GM21515 (cell line): ENCODE measurements around the gene ECI1.
"Not testable (repeated sequence)": the region's sequence is repeated elsewhere in the genome, so short reads cannot be mapped to it uniquely, and the experiment has no call there.

ENCODE experiments used
- ATAC-seq: cut with Tn5 transposase; IDR thresholded peaks from one replicate; pipeline ENCODE4 v1.9.1; 2021; ENCODE audit not compliant: unreplicated experiment

ECI1 gene

DNA sequence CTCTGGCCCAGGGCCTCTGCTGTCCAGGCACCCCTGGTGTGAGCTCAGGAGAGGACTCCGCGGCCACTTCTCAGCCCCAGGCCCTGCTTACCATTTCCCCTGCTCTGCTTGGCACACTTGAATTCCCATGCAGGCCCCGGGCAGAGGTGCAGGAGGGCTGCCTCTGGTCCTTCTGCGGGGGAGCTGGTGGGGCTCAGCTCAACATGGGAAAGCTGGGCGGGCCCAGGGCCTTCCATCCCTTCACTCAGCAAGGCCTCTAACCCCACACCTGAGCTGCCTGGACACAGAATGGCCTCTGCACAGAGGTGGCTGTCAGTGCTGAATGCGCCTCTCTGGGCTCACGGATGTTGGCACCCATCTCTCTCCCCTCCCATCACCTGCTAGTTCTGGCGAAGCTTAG, 29.1 kb upstream of the ECI1 start:
- ATAC-seq: no peak

DNA sequence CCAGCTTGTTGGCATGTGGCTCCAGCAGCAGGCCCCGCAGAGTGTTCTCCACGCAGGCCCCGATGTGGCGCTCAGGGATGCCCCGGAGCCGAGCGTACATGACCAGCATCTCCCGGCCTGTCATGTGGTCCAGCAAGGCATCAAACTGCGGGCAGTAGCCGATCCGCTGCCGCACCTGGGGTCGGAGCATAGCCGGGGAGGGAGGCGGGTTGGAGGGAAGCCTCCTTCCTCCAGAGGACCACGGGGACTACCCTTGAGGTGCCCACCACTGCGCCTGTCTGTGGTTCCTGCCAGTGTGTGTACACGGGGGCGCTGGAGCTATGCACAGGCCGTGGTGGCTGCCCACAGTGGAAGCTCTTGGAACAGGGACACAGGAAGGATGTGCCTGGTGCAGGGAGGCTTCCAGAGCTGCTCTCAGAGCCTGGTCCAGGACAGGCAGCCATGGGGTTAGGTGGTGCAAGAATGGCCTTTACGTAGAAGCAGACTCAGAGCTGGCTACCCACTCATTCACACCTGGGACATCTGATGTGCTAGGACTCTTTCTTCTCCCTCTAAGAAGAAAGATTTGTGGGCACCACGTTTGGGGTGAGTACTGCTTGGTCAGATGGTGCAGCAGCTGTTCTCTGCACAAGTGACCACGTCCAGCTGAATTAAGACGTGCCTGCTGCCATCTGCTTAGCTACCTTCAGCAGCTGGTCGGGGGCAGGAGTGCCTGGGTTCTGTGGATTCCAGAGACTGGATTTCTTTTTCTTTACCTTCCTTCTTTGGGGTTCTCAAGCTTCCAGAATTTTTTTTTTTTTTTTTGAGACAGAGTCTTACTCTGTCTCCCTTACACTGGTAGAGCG, 27.8 kb upstream of the ECI1 start:
- ATAC-seq: no peak

DNA sequence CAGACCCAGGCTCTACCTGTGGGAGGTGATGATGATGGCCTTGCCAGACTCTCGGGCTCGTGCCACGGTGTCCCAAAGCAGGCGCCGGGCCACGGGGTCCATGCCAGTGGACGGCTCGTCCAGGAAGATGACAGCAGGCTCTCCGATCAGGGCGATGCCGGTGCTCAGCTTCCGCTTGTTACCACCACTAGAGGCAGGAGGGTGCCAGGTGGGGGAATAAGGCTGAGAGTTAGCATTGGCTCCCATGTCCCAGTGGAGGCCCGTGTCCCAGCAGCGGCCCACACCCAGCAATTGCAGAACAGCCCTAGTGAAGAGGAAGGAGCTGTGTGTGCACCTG, 26.9 kb upstream of the ECI1 start:
- no peak for ATAC-seq

DNA sequence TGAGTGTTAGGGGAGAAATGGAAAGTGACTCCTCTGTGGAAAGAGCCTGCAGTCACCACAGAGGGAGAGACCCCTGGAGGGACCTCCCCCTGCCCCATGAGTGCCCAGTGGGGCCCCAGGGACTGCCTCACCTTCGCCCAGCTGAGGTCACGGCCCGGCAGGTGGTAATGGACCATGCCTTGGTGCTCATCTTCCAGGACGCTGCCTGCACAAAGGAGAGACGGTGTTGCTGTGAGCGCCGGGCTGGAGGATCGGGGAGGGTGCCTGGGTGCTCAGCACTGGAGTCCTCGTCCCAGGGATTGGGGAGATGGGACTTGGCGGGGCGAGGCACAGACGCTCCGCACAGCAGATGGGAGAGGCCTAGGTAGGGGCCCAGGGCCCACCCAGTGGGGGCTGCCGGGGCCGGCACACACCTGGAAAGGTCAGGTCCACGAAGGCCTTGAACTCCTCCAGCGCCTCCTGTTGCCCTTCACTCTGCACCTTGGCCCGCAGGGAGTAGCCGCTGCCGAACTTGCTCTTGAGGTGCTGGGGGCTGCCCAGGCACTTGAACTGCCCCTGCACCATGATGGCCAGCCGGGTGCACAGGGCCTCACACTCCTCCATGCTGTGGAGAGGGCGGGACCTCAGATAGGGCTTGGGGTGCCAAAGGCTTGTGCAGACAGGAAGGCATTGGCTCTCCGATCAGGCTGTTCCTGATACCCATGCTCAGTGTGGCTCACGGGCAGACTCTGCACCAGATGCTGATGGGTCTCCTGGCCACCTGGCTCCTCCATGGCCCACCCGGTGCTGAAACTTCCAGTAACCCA, 26.3 kb upstream of the ECI1 start:
- ATAC-seq: no peak

DNA sequence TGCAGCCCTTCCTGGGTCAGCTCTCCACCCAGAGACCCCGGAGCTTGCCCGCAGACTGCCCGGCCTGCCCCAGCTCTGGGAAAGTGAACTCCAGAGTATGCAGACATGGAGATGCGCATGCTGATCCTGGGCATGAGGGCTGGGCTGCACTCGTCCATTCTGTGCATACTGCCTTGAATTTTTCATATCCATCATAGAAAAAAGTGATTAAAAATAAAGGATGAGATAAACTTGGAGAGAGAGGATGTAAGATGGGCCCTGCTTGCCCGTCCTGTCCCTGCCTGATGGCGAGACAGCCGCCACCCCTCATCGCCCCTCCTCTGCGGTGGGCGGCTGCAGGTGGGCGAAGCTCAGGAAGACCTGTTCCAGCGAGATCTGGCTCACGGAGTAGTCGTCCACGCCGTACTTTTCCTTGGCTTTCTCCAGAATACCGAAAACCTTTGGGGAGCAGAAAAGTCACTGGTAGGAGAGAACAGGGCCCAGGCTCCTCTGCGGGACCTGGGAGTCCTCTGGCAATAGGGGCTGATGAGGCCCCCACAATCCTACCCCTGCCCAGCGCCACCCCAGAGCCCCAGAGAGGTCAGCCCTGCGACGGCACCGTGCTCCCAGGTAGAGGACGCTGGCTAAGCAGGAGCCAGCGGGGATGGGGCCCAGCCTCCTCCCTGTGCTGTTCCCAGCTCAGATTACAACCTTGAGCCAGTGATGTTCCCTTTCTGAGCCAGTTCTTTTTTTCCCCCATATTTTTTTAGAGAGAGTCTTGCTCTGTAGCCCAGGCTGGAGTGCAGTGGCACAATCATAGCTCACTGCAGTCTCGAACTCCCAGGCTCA, 25.2 kb upstream of the ECI1 start:
- no peak for ATAC-seq

DNA sequence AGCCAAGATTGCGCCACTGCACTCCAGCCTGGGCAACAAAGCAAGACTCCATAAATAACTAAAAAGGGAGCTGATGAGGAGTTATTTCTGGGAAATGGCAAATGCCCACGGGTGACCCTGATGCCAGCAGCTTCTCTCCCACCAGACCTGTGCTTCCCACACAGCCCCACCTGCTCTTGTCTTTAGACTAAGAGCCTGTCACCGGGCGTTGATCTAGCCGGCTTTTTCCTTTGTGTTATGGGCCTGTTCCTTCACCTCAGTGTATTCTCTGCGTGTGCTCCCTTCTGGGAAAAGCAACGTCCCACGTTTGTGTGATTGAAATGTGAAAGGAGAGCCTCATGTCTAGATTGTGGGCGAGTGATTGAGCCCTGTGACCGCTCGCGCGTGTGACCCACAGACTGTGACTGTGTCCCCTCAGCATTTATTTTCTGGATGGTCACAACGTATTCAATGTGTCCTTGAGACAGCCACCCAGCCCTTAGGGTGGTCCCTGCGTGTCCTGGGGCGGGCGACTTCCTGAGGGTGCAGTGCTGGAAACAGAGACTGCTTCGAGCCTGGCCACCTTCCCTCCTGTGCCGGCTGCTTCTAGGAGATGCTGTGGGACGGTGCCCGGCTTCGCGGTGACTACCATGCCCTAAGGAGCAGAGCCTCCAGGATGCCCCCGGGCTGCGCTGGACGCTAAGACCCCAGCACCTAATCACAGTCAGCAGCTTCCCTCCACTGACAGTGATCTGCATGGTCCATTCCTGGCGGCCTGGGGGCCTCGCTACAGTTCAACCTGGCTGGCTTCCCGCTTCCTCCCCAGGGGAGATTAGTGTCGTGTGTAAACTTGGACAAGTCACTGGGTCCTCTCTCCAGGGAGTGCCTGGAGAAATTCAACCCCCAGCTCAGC, 24.3 kb upstream of the ECI1 start:
- ATAC-seq: no peak

DNA sequence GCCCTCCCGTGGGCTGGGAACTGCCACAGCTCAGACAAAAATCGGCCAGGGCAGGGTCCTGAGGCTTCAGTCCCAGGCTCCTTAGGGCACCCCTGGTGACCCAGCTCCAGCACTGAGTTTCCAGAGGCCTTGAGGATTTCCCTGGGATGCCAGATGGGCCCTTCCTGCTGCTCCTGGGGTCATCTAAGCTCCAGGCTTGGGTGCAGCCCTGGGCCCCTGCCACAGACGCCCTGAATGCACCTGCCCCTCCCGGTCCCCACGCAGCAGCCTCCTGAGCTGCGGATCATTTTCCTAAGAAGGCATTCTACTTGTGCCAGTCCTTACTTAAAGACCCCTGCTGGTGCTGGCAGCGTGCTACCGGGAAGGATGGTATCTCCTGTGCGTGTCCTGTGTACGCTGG, 22.5 kb upstream of the ECI1 start:
- ATAC-seq: no peak

DNA sequence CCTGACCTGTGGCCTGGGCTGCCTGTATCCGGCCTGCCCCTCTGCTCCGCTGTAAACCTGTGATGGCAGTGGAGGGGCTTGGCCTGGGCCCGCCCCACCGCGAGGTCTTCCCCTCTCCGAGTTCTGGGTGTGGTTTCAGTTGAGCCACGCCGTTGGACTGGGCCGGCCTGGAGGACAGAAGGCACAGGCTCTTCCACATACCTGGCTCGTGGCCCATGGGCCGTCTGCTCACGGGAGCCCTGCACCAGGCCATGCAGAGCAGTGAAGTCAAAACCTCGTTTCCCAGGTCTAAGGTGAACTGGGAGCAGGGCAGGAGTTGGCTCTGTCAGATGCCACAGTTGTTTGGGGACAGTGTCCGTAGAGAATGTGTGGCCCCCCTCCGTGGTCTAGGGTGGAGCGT, 22.1 kb upstream of the ECI1 start:
- no peak for ATAC-seq

DNA sequence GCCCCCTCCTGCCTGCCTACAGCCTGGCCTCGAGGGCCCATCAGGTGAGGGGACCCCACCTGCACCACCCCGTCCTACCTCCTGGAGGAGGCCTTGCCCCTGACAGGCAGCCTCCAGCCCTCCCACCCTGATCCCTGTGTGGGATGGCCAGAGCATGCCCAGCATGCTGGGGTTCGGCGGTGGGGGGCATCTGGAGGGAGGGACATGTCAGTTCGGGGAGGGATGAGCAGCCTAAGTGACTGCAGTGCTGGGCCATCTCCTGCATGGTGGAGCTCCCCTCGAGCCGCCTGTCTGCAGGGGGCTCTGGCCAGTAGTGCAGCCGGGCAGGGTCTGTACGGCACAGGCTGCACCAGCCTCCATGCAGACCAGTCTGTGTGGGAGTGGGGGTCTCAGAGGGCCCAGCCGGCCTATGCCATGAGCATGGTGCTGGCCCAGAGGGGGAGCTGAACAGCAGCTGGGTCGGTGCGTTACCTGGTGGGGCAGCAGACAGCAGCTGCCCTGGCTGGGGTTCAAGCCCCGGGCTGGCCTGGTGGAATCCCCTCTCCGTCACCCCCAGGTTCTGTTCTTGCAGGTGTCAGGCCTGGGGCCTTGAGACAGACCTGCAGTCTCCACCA, 20.6 kb upstream of the ECI1 start:
- ATAC-seq: no peak

DNA sequence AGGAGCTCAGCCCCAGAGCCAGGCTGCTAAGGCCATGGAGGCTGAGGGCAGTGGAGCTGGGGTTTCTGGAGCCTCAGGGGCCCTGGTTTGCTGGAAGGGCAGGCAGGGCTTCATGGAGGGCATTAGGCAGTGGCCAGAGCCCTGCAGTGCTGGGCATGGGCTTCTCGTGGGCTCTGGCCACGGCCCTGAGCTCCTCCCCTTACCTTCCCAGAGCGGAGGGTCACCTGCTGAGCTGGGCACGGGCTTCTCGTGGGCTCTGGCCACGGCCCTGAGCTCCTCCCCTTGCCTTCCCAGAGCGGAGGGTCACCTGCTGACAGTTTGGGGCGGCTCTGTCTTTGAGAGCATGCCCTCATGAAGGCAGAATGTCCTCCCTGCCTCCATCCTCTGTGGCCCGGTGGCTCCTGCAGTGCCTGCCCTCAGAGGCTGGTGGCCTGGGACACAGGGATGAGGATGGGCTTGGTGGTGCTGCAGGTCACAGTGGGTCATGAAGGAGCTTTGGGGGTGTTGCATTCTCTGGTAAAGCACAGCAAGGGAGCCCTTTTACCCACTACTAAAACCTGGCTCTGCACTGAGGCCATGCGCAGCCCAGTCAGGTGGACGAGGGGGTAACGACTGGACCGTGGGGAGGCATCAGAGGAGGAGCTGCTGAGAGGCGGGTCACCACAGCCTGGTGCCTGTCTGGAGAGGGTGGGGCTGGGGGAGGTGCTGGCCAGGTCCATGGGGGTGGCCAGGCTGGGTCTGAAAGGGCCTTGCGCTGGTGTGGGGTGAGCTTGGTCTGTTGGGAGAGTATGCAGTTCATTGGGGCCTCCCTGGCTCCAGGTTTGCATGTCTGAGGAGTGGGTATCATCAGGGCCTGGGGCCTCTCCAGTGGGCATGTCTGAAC, 19.4 kb upstream of the ECI1 start:
- ATAC-seq: no peak

DNA sequence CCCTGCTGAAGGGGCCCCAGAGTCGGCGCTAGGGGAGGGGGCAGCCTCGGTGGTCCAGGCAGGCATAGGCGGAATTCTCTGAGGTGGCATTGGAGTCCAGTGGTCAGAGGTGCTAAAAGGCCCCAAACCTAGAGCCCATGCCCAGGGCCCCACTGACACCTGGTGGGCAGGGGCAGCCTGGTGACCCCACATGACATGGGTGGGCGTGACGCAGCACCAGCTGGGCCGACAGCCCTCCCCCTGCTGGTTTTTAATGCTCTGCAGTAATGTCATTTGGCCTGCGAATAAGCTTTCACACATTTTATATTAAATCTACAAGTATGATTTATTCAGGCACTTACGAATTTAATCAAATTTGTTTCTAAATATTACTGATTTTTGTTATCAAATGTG, 18.7 kb upstream of the ECI1 start:
- no peak for ATAC-seq

DNA sequence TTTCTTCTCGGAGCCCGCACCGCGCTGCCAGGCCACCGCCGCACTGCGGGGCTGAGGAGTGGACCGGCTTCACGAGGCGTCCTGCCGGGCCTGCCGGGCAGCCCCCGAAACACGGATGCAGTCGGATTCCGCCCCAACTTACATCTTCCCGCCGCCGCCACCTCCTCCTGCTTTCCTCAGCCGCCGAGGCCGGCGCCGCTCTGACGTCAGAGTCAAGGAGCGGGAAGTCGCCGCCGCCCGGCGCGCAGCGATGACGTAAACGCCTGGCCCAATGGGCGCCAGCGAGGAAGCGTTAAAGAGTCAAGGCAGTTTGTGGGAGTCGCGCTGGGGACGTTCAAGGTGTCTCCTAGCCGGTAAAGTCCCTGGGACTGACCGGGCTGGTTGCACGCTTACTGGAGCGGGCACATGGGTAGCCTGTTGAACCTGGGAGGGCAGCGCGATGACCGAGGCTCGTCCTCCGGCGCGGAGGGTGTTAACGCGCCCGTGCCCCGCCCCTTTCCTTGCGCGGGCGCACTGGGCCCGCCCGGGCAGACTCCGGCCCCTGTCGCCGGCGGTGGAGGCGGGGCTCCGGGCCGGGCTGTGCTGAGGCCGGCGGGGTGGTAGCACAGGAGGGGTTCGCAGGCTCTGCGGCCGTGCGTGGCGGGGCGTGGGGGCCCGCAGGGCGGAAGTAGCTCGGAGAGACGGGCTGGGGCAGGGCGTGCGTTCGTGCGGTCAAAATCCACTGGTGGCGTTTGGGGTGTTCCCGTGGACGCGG, 16.7 kb upstream of the ECI1 start, which contains the start of gene RNPS1:
Gene RNPS1 (minus strand): TSS at position 214 of the 754 bp plus-strand sequence. CDS start 3,483 bp downstream, outside the sequence.
- peak; percentile 72 for ATAC-seq

DNA sequence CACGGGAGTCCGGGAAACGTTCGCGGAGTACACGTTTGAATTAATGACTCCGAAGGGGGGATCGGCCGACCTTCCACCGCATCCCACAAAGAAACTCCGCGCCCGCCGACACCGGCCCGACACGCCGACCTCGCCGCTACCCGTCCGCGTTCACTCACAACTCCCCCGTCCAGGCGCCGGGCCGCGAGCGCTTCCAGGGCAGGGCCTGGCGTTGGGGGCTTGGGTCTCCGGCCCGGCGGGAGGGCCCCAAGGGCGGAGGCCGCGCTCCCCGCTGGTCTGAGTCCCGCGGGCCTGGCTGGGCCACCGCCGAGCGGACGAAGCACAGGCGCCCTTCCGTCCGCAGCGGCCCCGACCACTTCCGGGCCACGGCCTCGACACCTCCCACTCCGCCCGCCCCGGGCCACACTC, 16.1 kb upstream of the ECI1 start:
- peak; percentile 49 for ATAC-seq

DNA sequence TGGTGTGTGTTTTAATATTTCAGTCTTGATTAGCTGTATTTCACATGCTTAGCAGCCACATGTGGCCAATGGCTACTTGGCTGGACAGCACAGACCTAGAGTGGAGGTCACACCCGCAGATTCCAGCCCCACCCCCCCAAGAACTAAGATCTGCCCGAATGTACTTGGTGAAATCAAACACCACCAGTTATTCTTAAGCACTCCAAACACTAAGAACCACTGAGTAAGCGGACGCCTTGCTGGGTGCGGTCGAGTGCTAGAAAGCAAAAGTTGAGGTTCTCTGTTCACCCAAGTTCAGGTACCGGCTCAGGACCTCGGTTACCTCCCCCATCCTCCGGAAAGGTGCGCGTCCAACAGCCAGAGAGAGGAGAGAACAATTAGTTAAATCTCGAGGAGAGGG, 15.5 kb upstream of the ECI1 start:
- not testable (repeated sequence) for ATAC-seq

DNA sequence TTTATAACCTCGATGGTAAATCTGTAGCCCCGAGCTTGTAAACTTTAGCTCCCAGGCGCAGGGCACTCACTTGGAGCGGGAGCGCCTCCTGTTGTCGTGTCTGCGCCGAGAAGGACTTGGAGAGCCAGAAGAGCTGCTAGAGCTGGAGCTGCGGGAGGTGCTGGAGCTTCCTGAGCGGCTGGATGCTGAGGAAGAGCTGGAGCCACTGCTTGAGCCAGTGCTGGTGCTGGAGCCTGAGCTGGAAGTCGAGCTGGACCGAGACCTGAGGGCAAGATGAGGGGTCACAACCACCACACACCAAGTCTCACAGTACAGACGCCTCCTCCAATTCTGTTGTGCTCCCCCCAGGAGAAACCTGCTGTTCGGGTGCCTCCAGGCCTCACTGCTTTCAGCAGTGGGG, 11.6 kb upstream of the ECI1 start:
- not testable (repeated sequence) for ATAC-seq

DNA sequence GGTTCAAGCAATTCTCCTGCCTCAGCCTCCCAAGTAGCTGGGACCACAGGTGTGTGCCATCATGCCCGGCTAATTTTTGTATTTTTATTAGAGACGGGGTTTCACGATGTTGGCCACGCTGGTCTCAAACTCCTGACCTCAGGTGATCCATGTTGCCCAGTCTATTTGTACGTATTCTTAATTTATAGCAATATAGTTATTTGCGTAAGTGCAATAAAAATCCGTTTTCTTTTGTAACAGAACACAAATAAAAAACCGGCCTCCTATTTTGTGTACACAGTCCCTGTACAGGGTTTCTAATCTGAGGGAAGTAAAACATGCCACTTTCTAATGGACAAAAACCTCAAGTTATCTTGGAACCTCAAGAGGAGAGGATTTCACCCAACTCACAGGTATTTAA, 8.9 kb upstream of the ECI1 start:
- no peak for ATAC-seq

DNA sequence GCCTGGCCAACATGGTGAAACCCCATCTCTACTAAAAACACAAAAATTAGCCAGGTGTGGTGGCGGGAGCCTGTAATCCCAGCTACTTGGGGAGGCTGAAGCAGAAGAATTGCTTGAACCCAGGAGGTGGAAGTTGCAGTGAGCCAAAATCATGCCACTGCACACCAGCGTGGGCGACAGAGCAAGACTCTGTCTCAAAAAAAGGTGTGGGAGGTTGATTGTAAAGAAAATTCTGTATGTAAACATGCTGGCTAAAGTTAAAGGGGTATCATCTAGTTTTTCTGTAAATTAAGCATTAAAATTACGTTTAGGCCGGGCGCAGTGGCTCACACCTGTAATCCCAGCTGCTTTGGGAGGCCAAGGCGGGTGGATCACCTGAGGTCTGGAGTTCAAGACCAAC, 7.1 kb upstream of the ECI1 start:
- not testable (repeated sequence) for ATAC-seq

DNA sequence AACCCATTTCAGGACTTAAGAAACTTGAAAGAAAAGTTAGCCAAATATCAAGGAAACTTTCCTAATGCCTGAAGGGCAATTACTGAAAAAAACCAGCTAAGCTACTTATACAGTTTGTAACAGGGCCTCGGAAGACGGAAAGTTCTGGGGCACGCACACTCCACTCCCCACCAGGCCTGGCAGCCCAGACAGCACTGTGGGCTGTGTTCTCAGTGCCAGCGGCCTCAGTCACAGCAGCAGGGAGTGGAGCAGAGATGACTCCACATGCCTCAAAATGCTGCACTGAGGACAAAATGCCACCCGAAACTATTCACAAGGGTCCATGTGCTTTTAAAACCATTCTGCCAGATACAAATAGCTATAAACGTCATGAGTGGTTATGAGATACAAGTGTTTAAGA, 6.3 kb upstream of the ECI1 start:
- ATAC-seq: no peak
